HepG2 (cell line): ENCODE results near the gene SOWAHA. TPM values are rescaled to one million over a fixed set of nuclear protein-coding genes. Genes with fewer than 3 reads are reported as not detected.

Source experiments
- CC2D1A ChIP-seq: sonication (generic); formaldehyde crosslinking; IDR thresholded peaks from 2 replicates; pipeline ENCODE4 v1.8.1; 2023; ENCODE audit warnings: mild to moderate bottlenecking, missing genetic modification reagents
- HOXA9 ChIP-seq: sonication (generic); formaldehyde crosslinking; IDR thresholded peaks from 2 replicates; pipeline ENCODE4 v1.8.1; 2022; ENCODE audit warnings: missing genetic modification reagents, mild to moderate bottlenecking, moderate library complexity, borderline replicate concordance
- IRF9 ChIP-seq: sonication (generic); formaldehyde crosslinking; IDR thresholded peaks from 2 replicates; pipeline ENCODE4 v1.8.0; 2022; ENCODE audit warnings: missing genetic modification reagents, mild to moderate bottlenecking, borderline replicate concordance
- LRRFIP1 ChIP-seq: sonication (generic); formaldehyde crosslinking; conservative IDR thresholded peaks from 2 replicates; pipeline ENCODE4 v1.4.0; 2020; ENCODE audit warnings: missing genetic modification reagents
- MIER2 ChIP-seq: IDR thresholded peaks from 2 replicates; pipeline ENCODE4 v1.6.1; 2016; ENCODE audit warnings: missing biosample characterization, missing genetic modification reagents
- MIXL1 ChIP-seq: IDR thresholded peaks from 2 replicates; pipeline ENCODE4 v1.6.1; 2016
- MYNN ChIP-seq: sonication (generic); formaldehyde crosslinking; IDR thresholded peaks from 2 replicates; pipeline ENCODE4 v1.4.0; 2020; ENCODE audit warnings: mild to moderate bottlenecking, low read depth, missing genetic modification reagents
- NFE2L1 ChIP-seq: sonication (generic); formaldehyde crosslinking; IDR thresholded peaks from 2 replicates; pipeline ENCODE4 v1.4.0; 2020; ENCODE audit warnings: missing genetic modification reagents, mild to moderate bottlenecking, borderline replicate concordance
- PHF8 ChIP-seq: sonication (generic); formaldehyde crosslinking; IDR thresholded peaks from 2 replicates; pipeline ENCODE4 v1.5.0; 2020; ENCODE audit warnings: missing genetic modification reagents
- RXRA ChIP-seq: sonication (generic); formaldehyde crosslinking; IDR thresholded peaks from 2 replicates; pipeline ENCODE4 v1.5.1; 2020; ENCODE audit warnings: missing genetic modification reagents
- SAFB2 ChIP-seq: sonication (generic); formaldehyde crosslinking; IDR thresholded peaks from 2 replicates; pipeline ENCODE4 v1.5.1; 2020; ENCODE audit warnings: missing genetic modification reagents, low read depth, mild to moderate bottlenecking, borderline replicate concordance
- USF2 ChIP-seq, 2 experiments: sonication (generic) in 1 of 2; formaldehyde crosslinking in 1 of 2; IDR thresholded peaks; 2 replicates each; pipeline versions ENCODE4 v1.5.1 to v1.6.1; 2011 to 2020; ENCODE audit warnings: borderline replicate concordance in 1 of 2, low read depth in 1 of 2, low read length in 1 of 2, mild to moderate bottlenecking in 1 of 2, missing genetic modification reagents in 1 of 2, moderate library complexity in 1 of 2
- XBP1 ChIP-seq: sonication (generic); formaldehyde crosslinking; IDR thresholded peaks from 2 replicates; pipeline ENCODE4 v1.5.0; 2020; ENCODE audit warnings: missing genetic modification reagents
- ZBTB37 ChIP-seq: sonication (generic); formaldehyde crosslinking; IDR thresholded peaks from 2 replicates; pipeline ENCODE4 v1.4.0; 2020; ENCODE audit warnings: mild to moderate bottlenecking, missing genetic modification reagents
- ZBTB7A ChIP-seq: sonication (generic); formaldehyde crosslinking; IDR thresholded peaks from 2 replicates; pipeline ENCODE4 v1.8.0; 2022; ENCODE audit warnings: mild to moderate bottlenecking, missing genetic modification reagents
- ZNF292 ChIP-seq: sonication (generic); formaldehyde crosslinking; IDR thresholded peaks from 2 replicates; pipeline ENCODE4 v1.8.1; 2022; ENCODE audit warnings: mild to moderate bottlenecking, low read depth, missing genetic modification reagents, borderline replicate concordance
- ZNF33A ChIP-seq: sonication (generic); formaldehyde crosslinking; IDR thresholded peaks from 2 replicates; pipeline ENCODE4 v1.5.1; 2020; ENCODE audit warnings: missing genetic modification reagents, mild to moderate bottlenecking, moderate library complexity, borderline replicate concordance
- ZNF776 ChIP-seq: sonication (generic); formaldehyde crosslinking; IDR thresholded peaks from 2 replicates; pipeline ENCODE4 v1.4.0; 2020; ENCODE audit warnings: mild to moderate bottlenecking, missing genetic modification reagents
- ZNF777 ChIP-seq: sonication (generic); formaldehyde crosslinking; IDR thresholded peaks from 2 replicates; pipeline ENCODE4 v1.4.0; 2020; ENCODE audit warnings: missing genetic modification reagents
- ZSCAN5A ChIP-seq: sonication (generic); formaldehyde crosslinking; IDR thresholded peaks from 2 replicates; pipeline ENCODE4 v1.8.0; 2022; ENCODE audit warnings: mild to moderate bottlenecking, missing genetic modification reagents, borderline replicate concordance
- polyA plus RNA-seq, 8 experiments: library from polyadenylated mRNA; depleted of rRNA in 3 of 8; stranded (reverse) in 7 of 8; unstranded in 1 of 8; fragments of >200 nt; fragmentation: Illumina TruSeq in 4 of 8; extraction: Trizol in 4 of 8; gene quantifications; 2 replicates each; pipeline versions ENCODE4 v1.2.1 to v1.2.3, GENCODE V29; 2011 to 2016; ENCODE audit warnings: low read depth in 4 of 8, missing spikeins in 1 of 8, mixed read lengths in 1 of 8; ENCODE audit not compliant: insufficient read depth in 1 of 8
- total RNA-seq, 5 experiments: library from RNA; depleted of rRNA; stranded (reverse); fragments of >200 nt; fragmentation: Illumina TruSeq; extraction: Trizol; gene quantifications; 2 replicates each; pipeline ENCODE4 v1.2.3, GENCODE V29; 2016; ENCODE audit warnings: low read depth in 1 of 5

The SOWAHA gene
- total and polyA plus RNA-seq, 2 of the 13 experiments (the other 11 are each of a cell fraction or from before 2014, with no cell fraction given), result 0.95 to 1.9 TPM

- TF ChIP-seq RXRA (CRISPR knock-in tag), result peak; percentile 64; the same call in 1 of the 2 replicates
- no peak for TF ChIP-seq MYNN (CRISPR knock-in tag)
- peak; percentile 67; the same call in 1 of the 2 replicates for TF ChIP-seq ZBTB7A (CRISPR knock-in tag)
- no peak for TF ChIP-seq ZSCAN5A (CRISPR knock-in tag)
- no peak for TF ChIP-seq CC2D1A (CRISPR knock-in tag)
- TF ChIP-seq NFE2L1, result no peak
- TF ChIP-seq MIER2 (CRISPR knock-in tag), result no peak; the same call in 1 of the 2 replicates
- TF ChIP-seq ZBTB37 (CRISPR knock-in tag), result no peak
- TF ChIP-seq PHF8 (CRISPR knock-in tag), result peak; percentile 25; the same call in 1 of the 2 replicates
- TF ChIP-seq MIXL1 (CRISPR knock-in tag), result peak; percentile 85
- no peak for TF ChIP-seq XBP1 (CRISPR knock-in tag)
- 0 out of 2 replicates have a peak, but pooled peaks have one; percentile 22 for TF ChIP-seq ZNF777 (CRISPR knock-in tag)
- TF ChIP-seq IRF9 (CRISPR knock-in tag), result peak; percentile 61
- no peak for TF ChIP-seq ZNF292 (CRISPR knock-in tag)
- no peak for TF ChIP-seq LRRFIP1 (CRISPR knock-in tag)
- TF ChIP-seq USF2 (IDR thresholded peaks at IDR 0.05; ENCODE audit: low read depth, low read length), result no peak
- no peak for TF ChIP-seq USF2 (CRISPR knock-in tag; IDR thresholded peaks at IDR 0.05; ENCODE audit: borderline replicate concordance)
- TF ChIP-seq ZNF33A (CRISPR knock-in tag), result no peak
- no peak for TF ChIP-seq ZNF776
- TF ChIP-seq SAFB2 (CRISPR knock-in tag), result no peak
- no peak for TF ChIP-seq HOXA9 (CRISPR knock-in tag)
Observed at GRCh38 chr5:132837868-132838267, 24.8 kb downstream of the SOWAHA start (continued).
